Measurements from ENCODE around the gene RAD51D. TPM values are rescaled to one million over a fixed set of nuclear protein-coding genes. Genes with fewer than 3 reads are reported as not detected.

The RAD51D gene
- polyA plus RNA-seq, 2 of the 4 experiments (the other 2 are of a cell fraction): 18.4 to 23.8 TPM

GRCh38 chr17:35079547-35080423 lies 39.9 kb downstream of the RAD51D start (continued):
- TF ChIP-seq HOXA7 (CRISPR knock-in tag; IDR thresholded peaks at IDR 0.05) (no peak), RNF2 (IDR thresholded peaks at IDR 0.05; ENCODE audit: borderline replicate concordance, low read depth) (no peak), ZNF302 (CRISPR knock-in tag; IDR thresholded peaks at IDR 0.05) (no peak), CTCF (IDR thresholded peaks at IDR 0.05) (no peak), RARB (CRISPR knock-in tag; IDR thresholded peaks at IDR 0.05) (no peak), HDAC2 (IDR thresholded peaks at IDR 0.05) (no peak), KDM1A (IDR thresholded peaks at IDR 0.05; ENCODE audit: low read depth) (no peak), CBX8 (IDR thresholded peaks at IDR 0.05) (no peak), CBX2 (IDR thresholded peaks at IDR 0.05; ENCODE audit: borderline replicate concordance, low read depth) (no peak), FOXS1 (CRISPR knock-in tag; IDR thresholded peaks at IDR 0.05) (no peak), ESRRA (IDR thresholded peaks at IDR 0.05; ENCODE audit: borderline replicate concordance, low read length) (no peak), USF2 (IDR thresholded peaks at IDR 0.05) (no peak), FOSB (CRISPR knock-in tag; IDR thresholded peaks at IDR 0.05) (0 out of 2 replicates have a peak, but pooled peaks have one; percentile 44), PHF8 (IDR thresholded peaks at IDR 0.05; ENCODE audit: borderline replicate concordance, low read depth) (no peak), ZFP36 (IDR thresholded peaks at IDR 0.05; ENCODE audit: borderline replicate concordance, partially characterized antibody) (no peak), ZC3H11A (IDR thresholded peaks at IDR 0.05) (no peak), FOSL2 (IDR thresholded peaks at IDR 0.05) (peak; percentile 48; the same call in 1 of the 2 replicates), FOSL2 (CRISPR knock-in tag; IDR thresholded peaks at IDR 0.05) (peak; percentile 78), SREBF2 (IDR thresholded peaks at IDR 0.05) (no peak), MAFK (IDR thresholded peaks at IDR 0.05; ENCODE audit: partially characterized antibody) (no peak)
- TF ChIP-seq, protein P1, sequence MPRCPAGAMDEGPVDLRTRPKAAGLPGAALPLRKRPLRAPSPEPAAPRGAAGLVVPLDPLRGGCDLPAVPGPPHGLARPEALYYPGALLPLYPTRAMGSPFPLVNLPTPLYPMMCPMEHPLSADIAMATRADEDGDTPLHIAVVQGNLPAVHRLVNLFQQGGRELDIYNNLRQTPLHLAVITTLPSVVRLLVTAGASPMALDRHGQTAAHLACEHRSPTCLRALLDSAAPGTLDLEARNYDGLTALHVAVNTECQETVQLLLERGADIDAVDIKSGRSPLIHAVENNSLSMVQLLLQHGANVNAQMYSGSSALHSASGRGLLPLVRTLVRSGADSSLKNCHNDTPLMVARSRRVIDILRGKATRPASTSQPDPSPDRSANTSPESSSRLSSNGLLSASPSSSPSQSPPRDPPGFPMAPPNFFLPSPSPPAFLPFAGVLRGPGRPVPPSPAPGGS (IDR thresholded peaks at IDR 0.05): peak; percentile 28; the same call in 1 of the 3 replicates
- TF ChIP-seq, protein P2, sequence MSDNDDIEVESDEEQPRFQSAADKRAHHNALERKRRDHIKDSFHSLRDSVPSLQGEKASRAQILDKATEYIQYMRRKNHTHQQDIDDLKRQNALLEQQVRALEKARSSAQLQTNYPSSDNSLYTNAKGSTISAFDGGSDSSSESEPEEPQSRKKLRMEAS (IDR thresholded peaks at IDR 0.05): peak; percentile 52
- TF ChIP-seq, protein P3, sequence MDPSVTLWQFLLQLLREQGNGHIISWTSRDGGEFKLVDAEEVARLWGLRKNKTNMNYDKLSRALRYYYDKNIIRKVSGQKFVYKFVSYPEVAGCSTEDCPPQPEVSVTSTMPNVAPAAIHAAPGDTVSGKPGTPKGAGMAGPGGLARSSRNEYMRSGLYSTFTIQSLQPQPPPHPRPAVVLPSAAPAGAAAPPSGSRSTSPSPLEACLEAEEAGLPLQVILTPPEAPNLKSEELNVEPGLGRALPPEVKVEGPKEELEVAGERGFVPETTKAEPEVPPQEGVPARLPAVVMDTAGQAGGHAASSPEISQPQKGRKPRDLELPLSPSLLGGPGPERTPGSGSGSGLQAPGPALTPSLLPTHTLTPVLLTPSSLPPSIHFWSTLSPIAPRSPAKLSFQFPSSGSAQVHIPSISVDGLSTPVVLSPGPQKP (IDR thresholded peaks at IDR 0.05; ENCODE audit: low read depth, low read length): no peak

- ATAC-seq: no peak
- no peak for DNase-seq (ENCODE audit: low read depth in 1 of 2, low spot score in 1 of 2)
- Histone ChIP-seq H3K27ac (peak overlapping the region; percentile 9 to 52; a peak in 2 of 6 replicates), H3K4me3 (no peak overlapping the region), H3K4me1 (peaks cover 83% of the 10 kb centered on the region), H3K9me3 (no peaks in the 10 kb centered on the region), H3K4me2 (no peak overlapping the region)
- 91% methylated on average over 1 of the region's 1 CpG for WGBS (ENCODE audit: missing lambda C conversion rate)
- no peak for FAIRE-seq
- TF ChIP-seq HOXB13 (CRISPR knock-in tag; IDR thresholded peaks at IDR 0.05; ENCODE audit: low read depth) (no peak), MYC (IDR thresholded peaks at IDR 0.05; ENCODE audit: borderline replicate concordance, low read length) (no peak), KDM1A (IDR thresholded peaks at IDR 0.05; ENCODE audit: low read depth) (no peak), EP300 (IDR thresholded peaks at IDR 0.05) (no peak), EHF (CRISPR knock-in tag; IDR thresholded peaks at IDR 0.05) (no peak)
- POLR2A ChIA-PET: no interaction called here
- CTCF ChIA-PET: interaction anchor here (0.7 to 1.8 kb wide), 5 partner anchors 11 to 48 kb away, joined by 3 to 11 read pairs (median 3); no protein-coding TSS in a partner anchor
Measured at GRCh38 chr17:35076874-35077273, 42.8 kb downstream of the RAD51D start.
